ENCODE measurements around the gene KANSL1. TPM values are rescaled to one million over a fixed set of nuclear protein-coding genes. Genes with fewer than 3 reads are reported as not detected.
A peak's percentile ranks its signal among the peaks of the same experiment; 100 is the strongest.

Gene KANSL1
- total and polyA plus RNA-seq, 9 of the 15 experiments (the other 6 are each of a cell fraction or from before 2014, with no cell fraction given) = 3.6 to 55.4 (median 31.8) TPM

GRCh38 chr17:46198233-46198632, 5.0 kb upstream of the KANSL1 start:
- Histone ChIP-seq H3K9me3 (replicated peaks; ENCODE audit: control insufficient read depth, insufficient read depth, low read depth, low read length) (no peaks in the 10 kb centered on the region), H3K4me1 (replicated peaks in 1 of 2; ENCODE audit: control insufficient read depth in 2 of 2, insufficient read depth in 2 of 2, low read length in 2 of 2) (peaks cover 9 to 13% of the 10 kb centered on the region in 2 experiments; a peak in 4 of 5 replicates), H3K4me3 (no peak overlapping the region), H3K4me2 (ENCODE audit: insufficient read depth, low read length) (no peak overlapping the region), H3K9ac (ENCODE audit: insufficient read depth in 1 of 2, low read depth in 2 of 2, low read length in 2 of 2) (no peak overlapping the region), H2AFZ (ENCODE audit: low read depth, low read length) (no peak overlapping the region), H3K9me1 (ENCODE audit: control insufficient read depth, insufficient read depth, low read length) (no peaks in the 10 kb centered on the region), H4K20me1 (replicated peaks; ENCODE audit: control insufficient read depth, insufficient read depth, low read length) (no peaks in the 10 kb centered on the region), H3K27ac (ENCODE audit: extremely low read depth, low read depth, low read length) (no peak overlapping the region), H3K36me3 (ENCODE audit: control insufficient read depth, insufficient read depth, low read length) (no peaks in the 10 kb centered on the region), H3K27me3 (ENCODE audit: control insufficient read depth in 2 of 2, insufficient read depth in 2 of 2, low read length in 2 of 2) (no peaks in the 10 kb centered on the region), H3K79me2 (ENCODE audit: control insufficient read depth, insufficient read depth, low read length) (peaks cover 80% of the 10 kb centered on the region)
- 90% methylated on average over 1 of the region's 1 CpG for WGBS (ENCODE audit: insufficient coverage, low coverage, missing lambda C conversion rate)
- DNase-seq (ENCODE audit: extremely low read depth in 1 of 4, low spot score in 3 of 4) = no peak
- CTCF ChIA-PET (ENCODE audit: low intra/inter-chr PET ratio) = no interaction called here
- no TSS peak for BruUV-seq (replicated peaks)
- POLR2A ChIA-PET = interaction anchor here (1.2 kb wide), 1 partner anchor 97 kb away, joined by 3 read pairs; no protein-coding TSS in a partner anchor
- in situ Hi-C loops (cut with MboI) (loop anchor here (5.0 kb wide), 1 partner anchor 616 kb away; no protein-coding TSS in a partner anchor), intact Hi-C loops (cut with micrococcal nuclease) (no loop called here)
- ATAC-seq = no peak
- TF ChIP-seq ATF3 (IDR thresholded peaks at IDR 0.05) = 0 out of 2 replicates have a peak, but pooled peaks have one; percentile 17
- TF ChIP-seq ATF3 (CRISPR knock-in tag; conservative IDR thresholded peaks at IDR 0.05) = no peak
- TF ChIP-seq ZNF384 (IDR thresholded peaks at IDR 0.05; ENCODE audit: low read depth, low read length) = peak; percentile 56; the same call in 1 of the 2 replicates
- TF ChIP-seq MAFF (IDR thresholded peaks at IDR 0.05; ENCODE audit: low read length) = no peak
- no peak for FAIRE-seq

GRCh38 chr17:46197530-46197929, 4.3 kb upstream of the KANSL1 start:
- Histone ChIP-seq H3K4me3 (no peak overlapping the region), H2AFZ (ENCODE audit: low read depth, low read length) (no peak overlapping the region), H4K20me1 (replicated peaks; ENCODE audit: control insufficient read depth, insufficient read depth, low read length) (no peaks in the 10 kb centered on the region), H3K27ac (ENCODE audit: extremely low read depth, low read depth, low read length) (no peak overlapping the region), H3K36me3 (ENCODE audit: control insufficient read depth, insufficient read depth, low read length) (peaks cover under 1% of the 10 kb centered on the region; the same call in 1 of the 3 replicates), H3K9ac (ENCODE audit: insufficient read depth in 1 of 2, low read depth in 2 of 2, low read length in 2 of 2) (no peak overlapping the region), H3K4me1 (replicated peaks in 1 of 2; ENCODE audit: control insufficient read depth in 2 of 2, insufficient read depth in 2 of 2, low read length in 2 of 2) (peaks cover 6 to 13% of the 10 kb centered on the region in 2 experiments; a peak in 4 of 5 replicates), H3K27me3 (ENCODE audit: control insufficient read depth in 2 of 2, insufficient read depth in 2 of 2, low read length in 2 of 2) (no peaks in the 10 kb centered on the region), H3K9me3 (replicated peaks; ENCODE audit: control insufficient read depth, insufficient read depth, low read depth, low read length) (no peaks in the 10 kb centered on the region), H3K9me1 (ENCODE audit: control insufficient read depth, insufficient read depth, low read length) (no peaks in the 10 kb centered on the region), H3K4me2 (ENCODE audit: insufficient read depth, low read length) (no peak overlapping the region), H3K79me2 (ENCODE audit: control insufficient read depth, insufficient read depth, low read length) (peaks cover 76% of the 10 kb centered on the region)
- intact Hi-C loops (cut with micrococcal nuclease) (no loop called here), in situ Hi-C loops (cut with MboI) (loop anchor here (5.0 kb wide), 1 partner anchor 615 kb away; no protein-coding TSS in a partner anchor)
- ChIA-PET POLR2A (no interaction called here), CTCF (ENCODE audit: low intra/inter-chr PET ratio) (no interaction called here)
- FAIRE-seq = no peak
- no peak for DNase-seq (ENCODE audit: extremely low read depth in 1 of 4, low spot score in 3 of 4)
- 82% methylated on average over 6 of the region's 6 CpGs for WGBS (ENCODE audit: insufficient coverage, low coverage, missing lambda C conversion rate)
- ATAC-seq = no peak
- no TSS peak for BruUV-seq (replicated peaks)
- no peak for TF ChIP-seq ESRRA (IDR thresholded peaks at IDR 0.05; ENCODE audit: borderline replicate concordance, low read depth)
- TF ChIP-seq FOS (IDR thresholded peaks at IDR 0.05; ENCODE audit: extremely low read depth, insufficient read length) = no peak
- TF ChIP-seq ZBTB43 (CRISPR knock-in tag; IDR thresholded peaks at IDR 0.05) = no peak
- no peak for TF ChIP-seq MEIS2 (IDR thresholded peaks at IDR 0.05; ENCODE audit: partially characterized antibody)
- no peak for TF ChIP-seq CC2D1A (IDR thresholded peaks at IDR 0.05)
- no peak for TF ChIP-seq KLF13 (tag; IDR thresholded peaks at IDR 0.05; ENCODE audit: borderline replicate concordance, low read depth)
- TF ChIP-seq KLF16 (IDR thresholded peaks at IDR 0.05) = no peak
- no peak for TF ChIP-seq RBM17 (IDR thresholded peaks at IDR 0.05; ENCODE audit: borderline replicate concordance, low read depth, low read length)
- TF ChIP-seq HIVEP1 (CRISPR knock-in tag; IDR thresholded peaks at IDR 0.05) = no peak
- no peak for TF ChIP-seq STAT5B (CRISPR knock-in tag; IDR thresholded peaks at IDR 0.05)

All from K562 (cell line).